ENCODE data around the gene OR1F1.
"Not testable (repeated sequence)": the region's sequence is repeated elsewhere in the genome, so short reads cannot be mapped to it uniquely, and the experiment has no call there.

Gene OR1F1

DNA sequence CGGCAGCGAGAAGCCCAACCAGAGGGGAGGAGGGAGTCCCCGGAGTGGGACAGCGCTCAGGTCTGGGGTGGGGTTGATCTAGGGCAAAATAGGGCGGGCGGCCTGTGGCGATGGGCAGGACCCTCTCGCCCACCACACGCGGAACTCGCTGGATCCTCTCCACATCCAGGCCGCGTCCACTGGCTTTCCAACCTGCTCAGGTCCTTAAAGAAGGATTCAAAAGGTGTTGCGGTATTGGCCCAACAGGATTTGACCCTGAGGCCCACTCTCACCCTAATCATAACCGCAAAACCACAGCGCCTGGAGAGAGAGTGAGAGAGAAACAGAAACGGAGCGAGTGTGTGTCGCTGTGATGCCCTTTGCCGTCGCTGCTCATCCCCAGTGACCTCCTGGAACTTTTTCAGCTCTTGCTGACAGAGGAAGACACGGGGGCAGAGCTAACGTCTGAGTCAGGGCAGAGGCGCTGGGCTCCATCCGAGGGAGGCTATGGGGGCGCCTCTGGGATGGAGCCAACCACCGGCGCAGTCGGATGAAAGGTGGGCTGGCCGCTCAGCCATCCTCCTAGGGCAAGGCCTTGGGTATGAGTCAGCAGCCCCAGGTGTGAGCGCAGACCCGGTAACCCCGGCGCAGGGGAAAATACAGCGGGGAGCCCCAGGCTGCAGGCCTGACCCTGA, 16.7 kb upstream of the OR1F1 start:
- no peak for DNase-seq (ENCODE audit: low read depth)
- no peak overlapping the region for H3K4me3 ChIP-seq (ENCODE audit: low read depth, low read length)

DNA sequence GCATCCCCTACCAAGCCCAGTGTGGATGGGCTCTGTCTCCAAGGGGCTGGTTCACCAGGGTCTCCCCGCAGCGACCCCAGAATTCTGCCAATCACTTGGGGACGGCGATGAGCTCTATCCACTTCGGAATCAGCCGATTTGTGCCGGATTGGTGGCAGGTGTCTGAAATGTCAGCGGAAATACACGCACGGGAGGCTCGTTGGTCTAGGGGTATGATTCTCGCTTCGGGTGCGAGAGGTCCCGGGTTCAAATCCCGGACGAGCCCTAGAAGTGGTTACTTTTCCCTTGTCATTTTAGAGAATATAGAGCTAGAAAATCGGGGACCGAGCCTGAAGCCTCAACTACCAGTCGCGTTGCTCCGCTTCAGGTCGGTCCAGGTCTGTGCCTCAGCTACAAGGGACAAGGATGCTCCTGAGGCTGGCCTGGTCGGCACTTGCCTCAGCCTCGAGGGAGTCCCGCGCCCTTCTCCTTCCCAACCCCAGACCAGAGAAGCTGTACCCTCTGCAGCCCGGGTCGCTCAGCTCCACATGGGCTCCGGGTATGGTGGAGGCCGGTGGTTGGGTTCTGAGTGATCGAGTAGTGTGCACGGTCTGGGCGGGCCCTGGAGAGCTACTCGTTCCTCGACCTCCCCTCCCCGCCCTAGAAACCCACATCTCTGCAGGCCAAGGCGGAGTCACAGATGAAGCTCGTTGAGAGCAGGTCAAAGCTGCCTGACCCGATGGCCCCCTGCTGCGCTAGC, 16.0 kb upstream of the OR1F1 start:
- H3K4me3 ChIP-seq (ENCODE audit: low read depth, low read length) = no peak overlapping the region
- no peak for DNase-seq (ENCODE audit: low read depth)

DNA sequence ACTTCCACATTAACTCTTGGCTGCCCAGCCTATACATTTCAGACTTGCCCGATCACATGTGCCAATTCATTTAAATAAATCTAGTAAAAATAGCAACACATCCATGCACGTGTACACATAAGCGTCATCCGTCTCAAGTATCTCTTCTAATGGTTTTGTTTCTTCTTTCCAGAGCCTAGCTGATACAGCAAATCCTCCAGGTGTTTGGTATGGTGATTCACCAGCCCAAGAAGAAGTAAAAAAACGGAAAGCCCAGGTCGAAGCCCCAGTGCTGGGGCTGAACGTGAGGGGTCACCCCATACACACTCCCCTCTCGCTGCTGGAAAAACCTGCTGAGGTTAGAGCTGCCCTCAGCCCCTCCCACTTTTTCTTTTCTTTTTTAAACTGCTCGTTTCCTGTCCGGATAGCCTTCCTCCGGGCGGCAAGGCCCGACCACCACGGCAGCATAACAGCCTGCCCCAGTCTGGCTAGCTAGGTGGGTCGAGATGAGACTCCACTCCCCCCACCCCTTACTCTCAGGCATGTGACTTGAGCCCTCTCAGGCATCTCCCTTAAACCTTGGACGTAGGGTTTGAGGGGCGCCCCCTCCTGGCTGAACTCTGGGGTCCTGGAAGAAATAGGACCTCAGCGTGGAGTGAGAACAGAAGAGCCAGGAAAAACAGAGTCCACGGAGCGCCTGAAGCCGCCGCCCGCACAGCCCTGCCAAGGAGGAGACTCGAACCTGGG, 13.9 kb upstream of the OR1F1 start:
- H3K4me3 ChIP-seq (ENCODE audit: low read depth, low read length) = peak overlapping the region; percentile 20
- DNase-seq (ENCODE audit: low read depth) = no peak

DNA sequence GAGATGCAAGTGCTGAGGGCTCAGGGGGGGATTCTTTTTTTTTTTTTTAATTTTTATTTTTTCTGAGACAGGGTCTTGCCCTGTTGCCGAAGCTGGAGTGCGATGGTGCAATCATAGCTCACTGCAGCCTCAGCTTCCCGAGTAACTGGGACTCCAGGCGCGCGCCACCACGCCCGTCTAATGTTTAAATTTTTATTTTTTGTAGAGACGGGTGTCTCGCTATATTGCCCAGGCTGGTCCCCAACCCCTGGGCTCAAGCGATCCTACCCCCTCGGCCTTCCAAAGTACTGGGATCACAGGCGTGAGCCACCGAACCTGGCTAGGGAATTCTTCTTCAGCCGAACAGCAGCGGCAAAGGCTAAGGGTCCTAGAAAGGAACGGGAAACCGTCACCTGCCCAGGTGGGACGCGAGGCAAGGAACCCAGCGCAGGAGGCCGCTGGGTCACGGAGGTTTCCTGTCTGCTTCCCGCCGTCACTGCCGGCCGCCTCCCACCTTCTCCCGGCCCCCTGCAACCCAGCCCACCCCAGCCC, 13.3 kb upstream of the OR1F1 start:
- no peak for DNase-seq (ENCODE audit: low read depth)
- no peak overlapping the region for H3K4me3 ChIP-seq (ENCODE audit: low read depth, low read length)

DNA sequence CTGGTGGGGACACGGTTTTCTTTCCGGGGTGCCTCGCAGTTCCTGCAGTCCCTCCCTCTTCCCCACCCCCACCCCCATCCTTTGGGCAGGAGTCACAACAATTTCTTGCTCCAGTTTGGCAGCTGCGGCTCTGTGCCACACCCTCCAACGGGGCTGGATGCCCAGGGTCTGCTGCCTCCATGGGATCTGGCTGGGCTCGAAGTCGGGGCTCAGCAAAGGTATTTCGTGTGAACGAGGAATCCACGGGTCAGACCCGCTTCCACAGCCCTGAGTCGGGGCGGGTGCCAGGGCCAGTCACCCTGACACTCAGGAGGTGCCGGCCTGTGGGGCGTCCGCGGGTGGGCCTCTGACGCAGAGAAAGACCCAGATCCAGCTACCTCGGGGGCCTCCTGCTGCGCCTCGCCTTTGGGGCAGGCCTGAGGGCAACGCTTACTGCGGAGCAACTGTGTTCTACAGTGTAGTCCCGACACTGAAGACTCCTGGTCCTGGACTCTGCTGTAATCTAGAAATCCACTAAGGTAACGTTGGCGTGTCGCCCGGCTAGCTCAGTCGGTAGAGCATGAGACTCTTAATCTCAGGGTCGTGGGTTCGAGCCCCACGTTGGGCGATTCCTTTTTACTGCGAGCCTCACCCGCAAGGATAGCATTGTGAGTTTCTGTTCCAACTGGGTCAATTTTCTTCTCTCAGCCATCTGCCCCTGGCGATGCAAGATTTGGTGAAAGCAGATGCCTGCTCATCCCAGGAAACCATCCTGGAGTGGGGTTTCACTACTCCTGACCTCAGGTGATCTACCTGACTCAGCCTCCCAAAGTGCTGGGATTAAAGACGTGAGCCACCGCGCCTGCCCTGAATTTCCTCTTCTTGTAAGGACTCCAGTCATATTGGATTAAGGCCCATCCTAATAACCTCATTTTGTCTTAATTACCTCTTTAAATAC, 12.6 kb upstream of the OR1F1 start:
- DNase-seq (ENCODE audit: low read depth) = no peak
- H3K4me3 ChIP-seq (ENCODE audit: low read depth, low read length) = no peak overlapping the region

DNA sequence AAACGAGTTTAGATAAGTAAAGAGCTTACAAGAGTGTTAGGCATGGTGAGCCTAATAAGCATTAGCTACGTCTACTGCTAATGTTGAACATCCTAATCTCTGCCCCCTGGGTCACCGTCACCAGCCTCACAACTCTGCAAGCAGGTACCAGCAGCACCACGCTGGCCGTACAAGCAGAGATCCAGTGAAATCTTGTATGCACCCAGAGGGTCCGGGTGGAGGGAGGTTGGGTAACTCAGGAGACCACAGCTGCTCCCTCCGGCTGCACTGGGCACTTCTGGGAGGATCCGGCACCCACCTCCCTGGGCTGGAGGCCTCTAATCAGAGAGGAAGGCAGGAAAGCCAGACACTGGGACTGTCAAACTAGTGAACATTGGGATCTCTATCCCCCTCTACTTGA, 8.4 kb upstream of the OR1F1 start:
- H3K4me3 ChIP-seq (ENCODE audit: low read depth, low read length) = no peak overlapping the region
- no peak for DNase-seq (ENCODE audit: low read depth)

DNA sequence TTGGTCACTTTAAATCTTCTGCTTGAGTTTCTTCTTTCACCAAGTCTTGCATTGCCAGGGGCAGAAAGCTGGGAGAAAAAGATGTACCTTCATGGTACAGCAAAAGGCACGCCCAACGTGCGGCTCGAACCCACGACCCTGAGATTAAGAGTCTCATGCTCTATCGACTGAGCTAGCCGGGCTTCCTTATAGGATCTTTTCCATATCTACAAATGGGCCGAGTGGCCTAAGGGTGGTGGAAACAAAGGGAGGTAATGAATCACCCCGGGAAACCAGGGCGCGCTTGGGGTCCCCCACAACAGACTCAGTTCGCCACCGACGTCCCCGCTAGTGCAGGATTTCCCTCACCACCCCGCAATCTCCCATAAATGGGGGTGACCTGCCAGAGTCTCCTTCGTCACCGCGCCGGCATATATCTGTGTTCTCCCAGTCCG, 7.5 kb upstream of the OR1F1 start:
- DNase-seq (ENCODE audit: low read depth) = no peak
- no peak overlapping the region for H3K4me3 ChIP-seq (ENCODE audit: low read depth, low read length)

DNA sequence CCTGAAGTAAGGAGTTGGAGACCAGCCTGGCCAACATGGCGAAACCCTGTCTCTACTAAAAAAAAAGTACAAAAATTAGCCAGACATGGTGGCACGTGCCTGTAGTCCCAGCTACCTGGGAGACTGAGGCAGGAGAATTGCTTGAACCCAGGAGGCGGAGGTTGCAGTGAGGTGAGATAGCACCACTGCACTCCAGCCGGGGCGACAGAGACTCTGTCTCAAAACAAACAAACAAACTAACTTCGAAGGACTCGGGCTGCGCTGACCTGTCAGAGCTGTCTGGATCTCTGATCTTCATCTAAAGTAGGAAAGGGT, 5.8 kb upstream of the OR1F1 start:
- H3K4me3 ChIP-seq (ENCODE audit: low read depth, low read length); DNase-seq (ENCODE audit: low read depth): not testable (repeated sequence)

DNA sequence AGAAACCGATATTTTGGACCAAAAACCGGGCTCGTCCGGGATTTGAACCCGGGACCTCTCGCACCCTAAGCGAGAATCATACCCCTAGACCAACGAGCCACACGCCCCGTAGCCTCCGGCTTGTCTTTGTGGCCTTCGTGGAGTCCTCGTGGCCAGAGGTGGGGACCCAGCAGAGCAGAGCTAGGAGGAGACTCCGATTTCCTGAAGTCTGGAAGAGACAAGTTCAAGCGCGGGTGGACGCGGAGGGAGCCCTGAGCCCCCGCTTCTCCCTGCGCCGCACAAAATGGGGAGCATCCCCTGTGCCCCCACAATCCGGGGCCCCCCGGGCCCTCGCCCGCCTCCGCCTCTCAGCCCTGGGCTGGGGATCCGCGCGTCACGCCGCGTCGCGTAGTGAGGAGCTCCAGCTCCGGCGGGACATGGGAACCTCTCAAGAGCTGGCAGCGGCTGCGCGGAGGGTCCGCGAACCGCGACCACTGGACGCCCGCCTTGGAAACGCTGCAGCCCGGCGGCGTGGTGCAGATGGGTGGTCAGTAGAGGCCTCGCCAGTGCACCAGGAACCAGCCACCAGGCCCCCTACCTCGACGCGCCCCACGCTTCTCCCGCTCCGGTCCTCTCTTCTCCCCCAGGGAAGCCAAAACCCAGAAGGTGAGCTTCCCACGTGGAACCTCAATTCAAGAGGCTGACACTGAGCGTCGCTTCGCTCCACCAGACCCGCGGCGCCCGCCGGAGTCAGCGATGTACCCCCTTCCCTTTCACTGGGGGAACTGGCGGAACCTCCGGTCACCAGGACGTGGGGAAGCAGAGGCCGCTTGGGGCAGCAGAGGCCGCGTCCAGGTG, 5.2 kb upstream of the OR1F1 start:
- DNase-seq (ENCODE audit: low read depth) = no peak
- peak overlapping the region; percentile 49 for H3K4me3 ChIP-seq (ENCODE audit: low read depth, low read length)

DNA sequence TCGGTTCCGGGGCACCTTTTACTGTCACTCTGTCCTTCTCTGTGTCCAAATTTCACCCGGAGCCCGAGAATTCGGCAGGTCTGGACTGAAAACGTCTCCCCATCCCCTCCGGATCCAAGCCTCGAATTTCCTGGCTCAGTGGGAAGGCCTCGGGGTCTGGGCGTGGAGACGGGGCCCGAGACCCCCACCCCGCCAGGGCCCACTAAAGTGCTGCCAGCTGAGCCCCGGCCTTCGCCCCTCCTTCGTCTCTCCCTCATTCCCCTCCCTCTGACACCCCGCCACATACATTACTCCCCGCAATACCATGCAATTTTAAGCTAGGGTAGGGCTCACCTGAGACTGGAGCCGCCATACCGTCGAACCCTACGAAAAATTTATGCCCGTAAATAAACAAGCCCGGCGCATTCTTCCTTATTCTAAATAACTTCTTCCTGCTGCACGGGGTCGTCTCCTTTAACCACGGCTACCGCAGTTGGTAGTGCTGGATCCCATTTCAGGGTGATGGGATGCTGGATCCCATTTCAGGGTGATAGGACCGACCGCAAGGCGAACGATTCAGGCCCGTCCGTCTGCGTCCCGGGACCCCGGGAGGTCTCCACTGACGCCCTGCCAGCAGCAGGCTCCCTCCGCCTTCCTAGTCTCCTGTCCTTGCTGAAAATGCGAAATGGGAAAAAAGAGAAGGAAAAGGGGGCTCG, 4.4 kb upstream of the OR1F1 start:
- no peak for DNase-seq (ENCODE audit: low read depth)
- H3K4me3 ChIP-seq (ENCODE audit: low read depth, low read length) = peak overlapping the region; percentile 49

DNA sequence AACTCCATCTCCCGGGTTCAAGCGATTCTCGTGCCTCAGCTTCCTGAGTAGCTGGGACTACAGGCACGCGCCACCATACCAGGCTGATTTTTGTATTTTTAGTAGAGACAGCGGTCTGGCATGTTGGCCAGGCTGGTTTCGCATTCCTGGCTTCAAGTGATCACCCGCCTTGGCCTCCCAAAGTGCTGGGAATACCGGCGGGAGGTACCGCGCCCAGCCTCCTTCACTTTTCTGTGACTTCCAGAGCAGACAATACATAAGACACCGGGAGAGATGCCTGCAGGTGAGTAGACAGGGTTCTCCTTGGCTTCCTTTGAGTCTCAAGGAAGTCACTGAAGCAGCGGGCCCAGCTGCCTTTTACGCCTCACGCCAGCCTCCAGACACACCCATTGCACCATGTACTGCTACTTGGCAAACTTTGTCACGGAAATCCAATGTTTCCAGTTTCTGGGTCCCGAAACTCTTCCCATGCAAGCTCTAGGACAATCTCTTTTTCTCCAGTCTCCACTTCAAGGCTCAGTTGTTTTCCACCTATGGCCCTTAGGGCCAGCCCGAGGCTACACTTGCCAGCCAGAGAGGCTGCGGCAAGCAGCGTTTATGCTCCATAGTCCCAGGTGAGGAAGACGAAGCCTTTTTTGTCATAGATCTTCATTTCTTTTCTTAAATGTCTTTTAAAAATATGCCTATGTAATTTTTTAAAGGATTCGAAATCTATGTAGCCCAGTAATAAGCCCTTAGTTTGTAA, 886 bp upstream of the OR1F1 start:
- H3K4me3 ChIP-seq (ENCODE audit: low read depth, low read length) = no peak overlapping the region
- no peak for DNase-seq (ENCODE audit: low read depth)

DNA sequence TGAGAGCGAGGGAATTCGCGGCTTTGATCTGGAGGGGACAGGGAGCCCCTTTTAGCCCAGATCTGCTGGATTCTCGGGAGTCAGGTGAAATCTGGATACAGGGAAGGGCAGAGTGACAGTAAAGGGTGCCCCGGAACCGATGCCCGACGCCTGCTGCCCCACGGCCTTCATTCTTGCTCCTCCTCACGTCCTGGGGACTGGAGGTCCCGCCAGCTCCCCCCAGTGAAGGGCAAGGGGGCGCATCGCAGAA, 596 bp downstream of the OR1F1 start:
- no peak for DNase-seq (ENCODE audit: low read depth)
- H3K4me3 ChIP-seq (ENCODE audit: low read depth, low read length) = peak overlapping the region; percentile 60

DNA sequence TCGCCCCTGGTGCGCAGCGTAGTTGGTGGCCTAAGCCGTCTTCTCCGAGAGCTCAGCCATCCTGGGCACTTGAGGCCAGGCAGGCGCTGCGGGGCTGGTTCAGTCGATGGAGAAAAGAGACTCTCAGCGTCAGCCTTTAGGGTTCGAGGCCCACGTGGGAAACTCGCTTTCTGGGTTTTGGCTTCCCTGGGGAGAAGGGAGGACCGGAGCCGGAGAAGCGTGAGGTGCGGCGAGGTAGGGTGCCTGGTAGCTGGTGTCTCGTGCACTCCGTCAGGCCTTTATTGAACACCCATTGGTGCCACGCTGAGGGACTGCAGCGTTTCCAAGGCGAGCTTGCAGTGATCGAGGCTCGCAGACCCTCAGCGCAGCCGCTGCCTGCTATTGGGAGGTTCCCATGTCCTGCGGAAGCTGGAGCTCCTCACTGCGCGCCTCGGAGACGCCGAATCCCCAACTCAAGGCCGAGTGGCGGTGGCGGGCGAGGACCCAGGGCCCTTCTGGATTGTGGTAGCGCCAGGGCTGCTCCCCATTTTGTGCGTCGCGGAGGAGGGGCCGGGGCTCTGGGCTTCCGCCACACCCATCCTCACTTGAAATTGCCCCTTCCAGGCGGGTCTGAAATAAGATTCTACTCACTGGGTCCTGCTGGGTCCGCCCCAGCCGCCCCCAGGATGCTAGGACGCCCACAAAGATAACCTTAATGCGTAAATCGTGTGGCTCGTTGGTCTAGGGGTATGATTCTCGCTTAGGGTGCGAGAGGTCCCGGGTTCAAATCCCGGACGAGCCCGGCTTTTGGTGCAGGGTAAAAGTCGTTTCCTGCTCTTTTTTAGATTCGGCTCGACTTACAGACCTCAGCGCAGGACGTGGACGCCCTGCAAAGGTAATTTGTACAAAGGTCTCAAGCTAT, 1.2 kb downstream of the OR1F1 start:
- DNase-seq (ENCODE audit: low read depth) = no peak
- H3K4me3 ChIP-seq (ENCODE audit: low read depth, low read length) = peak overlapping the region; percentile 60

DNA sequence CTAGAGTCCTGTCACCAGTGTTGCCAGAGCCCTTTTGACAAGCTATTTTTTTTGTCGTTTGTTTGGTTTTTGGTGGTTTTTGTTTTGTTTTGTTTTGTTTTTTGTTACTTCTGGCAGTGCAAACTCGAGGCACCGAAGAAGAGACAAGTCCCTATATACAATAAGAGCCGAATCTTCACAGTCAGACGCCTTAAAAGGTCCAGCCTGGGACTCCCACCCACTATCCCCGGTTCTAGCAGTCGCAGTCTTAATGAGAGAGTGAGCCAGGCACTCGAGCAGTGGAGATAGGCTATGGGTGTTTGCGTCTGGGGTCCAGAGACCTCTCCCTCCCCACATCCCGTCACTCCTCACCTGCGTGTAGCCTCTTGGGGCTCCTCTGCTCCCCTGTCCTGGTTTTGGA, 1.9 kb downstream of the OR1F1 start:
- no peak for DNase-seq (ENCODE audit: low read depth)
- peak overlapping the region; percentile 60 for H3K4me3 ChIP-seq (ENCODE audit: low read depth, low read length)

DNA sequence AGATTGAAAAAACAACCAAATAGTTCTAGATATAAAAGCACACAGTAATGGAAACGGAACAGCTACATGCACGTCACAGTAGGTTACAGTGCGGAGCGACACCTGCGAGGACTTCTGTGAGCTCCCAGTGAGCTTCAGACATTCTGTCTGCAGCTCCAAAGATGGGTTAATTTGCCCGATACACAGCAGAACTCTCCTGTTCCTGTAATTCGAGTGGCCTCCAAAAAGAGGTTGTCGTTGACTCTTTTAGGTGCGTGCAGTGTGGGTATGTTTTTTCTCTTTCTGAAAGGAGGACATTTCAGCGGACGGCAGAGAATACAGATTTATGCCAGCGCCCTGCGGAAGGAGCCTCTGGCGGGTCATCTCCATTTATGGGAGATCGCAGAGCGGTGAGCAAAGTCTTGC, 2.9 kb downstream of the OR1F1 start:
- peak overlapping the region; percentile 24 for H3K4me3 ChIP-seq (ENCODE audit: low read depth, low read length)
- DNase-seq (ENCODE audit: low read depth) = no peak

DNA sequence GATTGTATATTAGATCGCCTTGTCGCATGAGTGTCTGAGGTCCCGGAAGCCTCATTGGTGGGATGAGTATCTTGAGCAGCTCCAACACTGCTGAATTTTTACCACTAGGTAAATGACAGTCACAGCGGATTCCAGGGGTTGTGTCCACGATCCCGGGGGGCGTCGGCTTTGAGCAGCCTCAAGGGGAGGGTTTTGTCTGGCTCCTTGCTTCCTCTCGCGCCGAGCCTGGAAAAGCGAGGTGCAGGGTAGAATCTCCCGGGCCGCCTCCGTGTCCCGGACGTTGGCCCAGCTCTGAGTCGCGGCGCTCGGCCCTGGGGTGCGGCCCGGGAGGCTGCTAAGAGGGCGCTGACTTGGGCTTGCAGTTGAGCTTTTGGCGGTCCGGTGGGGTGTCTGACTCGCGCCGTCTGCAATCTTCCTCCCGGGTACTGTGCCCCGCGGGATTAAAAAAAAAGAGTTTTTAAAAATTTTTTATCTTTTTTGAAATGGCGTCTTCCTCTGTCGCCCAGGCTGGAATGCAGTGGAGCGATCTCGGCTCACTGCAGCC, 4.5 kb downstream of the OR1F1 start:
- H3K4me3 ChIP-seq (ENCODE audit: low read depth, low read length) = no peak overlapping the region
- DNase-seq (ENCODE audit: low read depth) = no peak

Measured in skeletal muscle cell (primary cell).